ENCODE data around the gene SLC30A2.

SLC30A2 gene

DNA sequence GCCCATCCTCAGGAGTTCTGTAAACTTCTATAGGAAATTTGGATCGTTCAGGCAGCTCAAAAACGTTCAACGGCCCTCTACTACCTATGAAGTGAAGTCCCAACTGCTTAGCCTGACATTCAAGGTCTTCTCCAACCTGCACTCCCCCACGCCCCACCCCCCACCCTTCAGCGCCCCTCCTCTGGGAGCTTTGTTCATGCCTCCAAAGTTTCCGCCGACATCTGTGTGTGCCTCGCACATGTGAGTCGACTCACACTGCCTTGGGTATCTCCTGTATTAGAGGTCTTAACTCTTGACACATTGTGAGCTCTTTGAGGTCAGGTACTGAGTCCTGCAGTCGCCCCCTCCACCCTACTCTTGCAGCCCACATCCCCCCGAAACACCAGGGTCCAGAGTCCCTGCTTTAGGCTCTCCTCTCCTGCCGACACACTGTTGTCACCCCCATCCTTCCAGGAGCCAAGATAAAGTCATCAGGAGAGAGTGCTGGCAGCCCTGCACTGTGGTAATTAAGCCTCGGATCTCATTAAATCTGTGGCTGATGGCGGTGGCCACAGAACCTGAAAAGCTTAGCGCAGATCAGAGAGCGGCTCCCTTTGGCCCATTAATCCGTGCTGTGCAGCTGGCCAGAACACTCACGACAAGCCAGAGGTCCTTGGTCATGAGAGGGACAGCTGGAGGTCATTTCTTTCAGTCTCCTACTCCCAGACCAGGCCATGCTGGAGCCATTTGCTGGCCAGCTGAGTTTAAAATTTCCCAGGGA lies 46.7 kb downstream of the SLC30A2 start:
- no peaks in the 10 kb centered on the region for H3K36me3 ChIP-seq (ENCODE audit: control insufficient read depth, insufficient read depth, low read length)
- H3K9ac ChIP-seq, result no peak overlapping the region
- no peaks in the 10 kb centered on the region for H3K79me2 ChIP-seq
- TF ChIP-seq, protein P1, sequence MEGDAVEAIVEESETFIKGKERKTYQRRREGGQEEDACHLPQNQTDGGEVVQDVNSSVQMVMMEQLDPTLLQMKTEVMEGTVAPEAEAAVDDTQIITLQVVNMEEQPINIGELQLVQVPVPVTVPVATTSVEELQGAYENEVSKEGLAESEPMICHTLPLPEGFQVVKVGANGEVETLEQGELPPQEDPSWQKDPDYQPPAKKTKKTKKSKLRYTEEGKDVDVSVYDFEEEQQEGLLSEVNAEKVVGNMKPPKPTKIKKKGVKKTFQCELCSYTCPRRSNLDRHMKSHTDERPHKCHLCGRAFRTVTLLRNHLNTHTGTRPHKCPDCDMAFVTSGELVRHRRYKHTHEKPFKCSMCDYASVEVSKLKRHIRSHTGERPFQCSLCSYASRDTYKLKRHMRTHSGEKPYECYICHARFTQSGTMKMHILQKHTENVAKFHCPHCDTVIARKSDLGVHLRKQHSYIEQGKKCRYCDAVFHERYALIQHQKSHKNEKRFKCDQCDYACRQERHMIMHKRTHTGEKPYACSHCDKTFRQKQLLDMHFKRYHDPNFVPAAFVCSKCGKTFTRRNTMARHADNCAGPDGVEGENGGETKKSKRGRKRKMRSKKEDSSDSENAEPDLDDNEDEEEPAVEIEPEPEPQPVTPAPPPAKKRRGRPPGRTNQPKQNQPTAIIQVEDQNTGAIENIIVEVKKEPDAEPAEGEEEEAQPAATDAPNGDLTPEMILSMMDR (IDR thresholded peaks at IDR 0.05), result no peak
- H3K4me1 ChIP-seq, result peaks cover 9% of the 10 kb centered on the region
- H3K9me3 ChIP-seq (ENCODE audit: control insufficient read depth, low read length), result no peaks in the 10 kb centered on the region
- peak overlapping the region; percentile 88 for H3K27ac ChIP-seq
- peak overlapping the region; percentile 87 for H2AFZ ChIP-seq
- no peak overlapping the region for H3K4me3 ChIP-seq (ENCODE audit: low read depth, low read length)
- no peak overlapping the region for H3K4me2 ChIP-seq (ENCODE audit: low read length)
- H3K27me3 ChIP-seq (ENCODE audit: control insufficient read depth, insufficient read depth, low read length), result no peaks in the 10 kb centered on the region

DNA sequence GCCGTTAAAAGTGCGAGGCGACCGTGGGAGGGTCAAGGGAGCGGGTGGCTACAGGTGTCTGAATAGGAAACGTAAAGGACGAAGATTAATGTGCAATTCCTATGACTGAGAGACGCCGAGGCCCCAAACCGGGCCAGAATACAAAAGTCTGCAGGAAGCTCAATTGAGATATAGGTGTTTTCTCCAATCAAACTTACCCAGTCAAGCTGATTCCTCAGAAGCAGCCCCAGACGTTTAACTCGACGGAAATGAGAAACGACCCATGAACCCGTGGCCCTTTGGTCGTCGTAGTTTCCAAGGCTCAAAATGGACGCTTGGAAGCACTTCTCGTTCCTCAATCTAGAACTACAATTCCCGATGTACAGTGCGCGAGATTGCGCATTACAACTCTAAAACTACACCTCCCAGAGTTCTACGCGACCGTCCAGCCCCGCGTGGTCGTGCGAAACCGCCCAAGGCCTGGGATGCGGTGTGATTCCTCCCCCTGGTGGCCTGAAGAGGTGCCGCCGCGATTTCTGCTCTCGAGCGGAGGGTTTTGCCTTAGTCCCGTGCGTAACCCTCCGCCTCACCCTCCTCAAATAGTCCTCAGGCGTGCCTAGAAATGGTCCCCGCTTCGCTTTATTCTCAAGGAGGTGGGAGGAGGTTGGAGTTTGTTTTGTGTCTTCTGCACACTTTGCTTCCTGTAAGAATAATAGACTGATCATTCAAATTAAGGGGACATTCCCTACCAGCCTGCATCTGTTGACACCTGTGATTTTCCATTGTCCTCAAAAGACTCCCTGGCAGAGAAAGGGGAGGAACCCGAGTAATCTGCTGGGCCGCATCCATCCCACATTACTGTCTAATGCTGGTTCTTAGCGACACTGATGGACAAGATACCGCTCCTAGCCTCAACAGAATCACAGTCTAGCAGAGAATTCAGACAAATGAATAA lies 47.8 kb downstream of the SLC30A2 start, which contains the start of gene PAFAH2:
Gene PAFAH2 (minus strand): TSS at position 236 of the 934 bp plus-strand sequence. CDS start 7,247 bp downstream, outside the sequence.
- Histone ChIP-seq H3K36me3 (ENCODE audit: control insufficient read depth, insufficient read depth, low read length) (no peaks in the 10 kb centered on the region), H3K9me3 (ENCODE audit: control insufficient read depth, low read length) (no peaks in the 10 kb centered on the region), H2AFZ (peak within 1 kb of the TSS; percentile 87), H3K9ac (no peak within 1 kb of the TSS), H3K27me3 (ENCODE audit: control insufficient read depth, insufficient read depth, low read length) (no peaks in the 10 kb centered on the region), H3K4me2 (ENCODE audit: low read length) (peak within 1 kb of the TSS; percentile 87), H3K27ac (peak within 1 kb of the TSS; percentile 88), H3K4me3 (ENCODE audit: low read depth, low read length) (peak within 1 kb of the TSS; percentile 74), H3K79me2 (no peaks in the 10 kb centered on the region), H3K4me1 (peaks cover 13% of the 10 kb centered on the region)
- TF ChIP-seq, protein P1 (IDR thresholded peaks at IDR 0.05), result peak; percentile 90

DNA sequence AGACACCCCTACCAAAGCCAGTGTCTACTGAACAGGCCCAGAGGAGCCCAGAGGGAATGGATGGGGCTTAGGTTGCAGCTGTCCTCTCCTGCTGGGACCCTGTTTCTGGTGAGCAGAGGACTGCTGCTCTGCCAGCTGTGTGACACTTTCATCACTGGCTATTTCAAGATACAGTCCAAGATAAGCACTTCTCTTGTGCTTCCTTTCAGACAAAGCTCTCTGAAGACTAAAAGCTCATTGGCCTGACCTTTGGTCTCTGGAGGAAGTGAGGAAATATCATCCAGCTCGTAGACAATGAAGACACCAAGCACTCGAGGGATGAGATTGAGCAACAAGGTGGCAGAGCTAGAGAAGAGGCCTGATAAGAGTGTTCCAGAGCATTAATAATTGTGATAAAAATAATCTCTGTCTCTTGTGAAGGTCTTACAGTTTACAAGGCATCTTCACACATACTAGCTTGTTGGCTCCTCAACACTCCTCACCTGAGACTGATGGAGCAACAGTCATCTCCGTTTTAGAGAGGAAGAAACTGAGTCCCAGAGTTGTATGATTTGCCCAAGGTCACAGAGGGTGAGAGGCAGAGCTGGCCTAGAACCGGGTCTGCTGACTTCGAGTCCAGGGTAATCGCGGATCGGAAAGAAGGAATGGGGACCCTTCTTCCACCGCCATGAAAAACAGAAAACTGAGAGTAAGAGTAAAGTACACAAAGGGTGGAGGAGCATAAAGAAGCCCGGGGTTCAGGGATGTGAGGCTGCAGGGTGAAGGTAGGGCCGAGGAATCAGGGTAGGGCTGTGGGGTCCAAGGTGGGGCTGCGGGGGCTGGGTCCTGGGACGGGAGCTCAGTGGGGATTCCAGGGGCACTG lies 48.7 kb downstream of the SLC30A2 start:
- peak overlapping the region; percentile 59 for H3K27ac ChIP-seq
- peak overlapping the region; percentile 54 for H2AFZ ChIP-seq
- H3K36me3 ChIP-seq (ENCODE audit: control insufficient read depth, insufficient read depth, low read length), result no peaks in the 10 kb centered on the region
- H3K4me3 ChIP-seq (ENCODE audit: low read depth, low read length), result peak overlapping the region; percentile 74
- peaks cover 16% of the 10 kb centered on the region for H3K4me1 ChIP-seq
- no peaks in the 10 kb centered on the region for H3K27me3 ChIP-seq (ENCODE audit: control insufficient read depth, insufficient read depth, low read length)
- H3K9me3 ChIP-seq (ENCODE audit: control insufficient read depth, low read length), result no peaks in the 10 kb centered on the region
- no peak overlapping the region for H3K9ac ChIP-seq
- TF ChIP-seq, protein P1 (IDR thresholded peaks at IDR 0.05), result no peak
- peak overlapping the region; percentile 87 for H3K4me2 ChIP-seq (ENCODE audit: low read length)
- no peaks in the 10 kb centered on the region for H3K79me2 ChIP-seq

DNA sequence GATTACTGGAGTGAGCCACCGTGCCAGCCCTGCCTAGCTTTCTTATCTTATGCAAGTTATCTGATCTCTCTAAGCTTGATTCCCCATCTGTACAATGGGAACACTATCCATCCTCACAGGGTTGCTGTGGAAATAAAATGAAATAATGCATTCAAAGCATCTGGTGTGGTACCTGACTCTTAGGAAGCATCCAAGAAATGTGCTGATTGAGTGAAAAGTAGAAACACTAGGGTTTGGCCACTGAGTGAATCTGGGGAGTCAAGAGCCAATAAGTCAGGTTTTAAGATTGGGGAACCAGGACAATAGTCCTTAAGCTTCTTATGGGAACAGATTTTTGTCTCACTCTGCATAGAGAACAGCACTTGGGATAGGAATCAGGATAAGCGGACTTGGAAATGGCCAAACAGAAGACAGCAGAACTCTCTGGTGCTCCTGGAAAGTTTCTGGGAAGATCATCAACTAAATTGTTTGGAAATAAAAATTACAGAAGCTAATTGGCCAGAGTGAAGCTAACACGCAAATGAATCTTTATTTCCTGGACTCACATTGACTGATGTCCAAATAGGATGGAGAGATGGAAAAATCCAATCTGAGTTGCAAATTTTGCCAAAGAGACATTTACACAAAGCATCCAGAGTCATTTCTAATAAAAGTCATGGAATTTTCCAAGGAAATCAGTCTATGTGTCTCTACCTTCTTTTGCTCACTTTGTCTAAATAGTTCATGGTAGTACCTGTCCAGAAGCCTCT lies 51.3 kb downstream of the SLC30A2 start:
- H3K9ac ChIP-seq, result no peak overlapping the region
- no peak overlapping the region for H3K27ac ChIP-seq
- TF ChIP-seq, protein P1 (IDR thresholded peaks at IDR 0.05), result no peak
- no peak overlapping the region for H2AFZ ChIP-seq
- no peak overlapping the region for H3K4me2 ChIP-seq (ENCODE audit: low read length)
- H3K79me2 ChIP-seq, result no peaks in the 10 kb centered on the region
- no peaks in the 10 kb centered on the region for H3K36me3 ChIP-seq (ENCODE audit: control insufficient read depth, insufficient read depth, low read length)
- no peaks in the 10 kb centered on the region for H3K27me3 ChIP-seq (ENCODE audit: control insufficient read depth, insufficient read depth, low read length)
- no peak overlapping the region for H3K4me3 ChIP-seq (ENCODE audit: low read depth, low read length)
- no peaks in the 10 kb centered on the region for H3K9me3 ChIP-seq (ENCODE audit: control insufficient read depth, low read length)
- peaks cover 16% of the 10 kb centered on the region for H3K4me1 ChIP-seq

Data from parathyroid adenoma (tissue), 2 donors.